HG02610 (cell line): ENCODE data around the gene RNF38.
"Not testable (repeated sequence)": the region's sequence is repeated elsewhere in the genome, so short reads cannot be mapped to it uniquely, and the experiment has no call there.

ENCODE experiments used
- ATAC-seq: cut with Tn5 transposase; IDR thresholded peaks from one replicate; pipeline ENCODE4 v1.9.1; 2021; ENCODE audit warnings: mild to moderate bottlenecking, moderate library complexity; ENCODE audit not compliant: unreplicated experiment

Gene RNF38

GRCh38 chr9:36297798-36298197 is 102.3 kb downstream of the RNF38 start:
- no peak for ATAC-seq

GRCh38 chr9:36294996-36295395 is 105.1 kb downstream of the RNF38 start:
- ATAC-seq: not testable (repeated sequence)

- no peak for ATAC-seq
Measured at GRCh38 chr9:36293918-36294317, 106.2 kb downstream of the RNF38 start.

- no peak for ATAC-seq
Measured at GRCh38 chr9:36293171-36293570, 106.9 kb downstream of the RNF38 start.

GRCh38 chr9:36292641-36293040 is 107.4 kb downstream of the RNF38 start:
- ATAC-seq: no peak

- no peak for ATAC-seq
Measured at GRCh38 chr9:36290996-36291395, 109.1 kb downstream of the RNF38 start.

GRCh38 chr9:36289836-36290435 is 110.1 kb downstream of the RNF38 start:
- ATAC-seq: no peak

- no peak for ATAC-seq
Measured at GRCh38 chr9:36288070-36288469, 112.0 kb downstream of the RNF38 start.
